Right renal cortex interstitium (tissue), 3 donors: ENCODE data around the gene TBC1D32. TPM values are rescaled to one million over a fixed set of nuclear protein-coding genes. Genes with fewer than 3 reads are reported as not detected.
"Not testable (repeated sequence)": the region's sequence is repeated elsewhere in the genome, so short reads cannot be mapped to it uniquely, and the experiment has no call there.

ENCODE experiments used
- DNase-seq, 3 donors: peaks; one replicate each; pipeline ENCODE4 v3.0.0-alpha.2; 2013; ENCODE audit warnings: low read depth in 3 of 3, low spot score in 2 of 3
- polyA plus RNA-seq, 3 donors: library from polyadenylated mRNA; unstranded; fragments of 120-200 nt; gene quantifications; one replicate each; pipeline ENCODE4 v1.2.1, GENCODE V29; 2013; ENCODE audit not compliant: insufficient read length in 3 of 3

TBC1D32 gene
- polyA plus RNA-seq, 3 donors = 14.3 to 15.7 (median 14.8) TPM

- DNase-seq = no peak
Measured at GRCh38 chr6:121223930-121224329, 110.3 kb downstream of the TBC1D32 start.

- DNase-seq = no peak
Measured at GRCh38 chr6:121223212-121223611, 111.1 kb downstream of the TBC1D32 start.

DNA sequence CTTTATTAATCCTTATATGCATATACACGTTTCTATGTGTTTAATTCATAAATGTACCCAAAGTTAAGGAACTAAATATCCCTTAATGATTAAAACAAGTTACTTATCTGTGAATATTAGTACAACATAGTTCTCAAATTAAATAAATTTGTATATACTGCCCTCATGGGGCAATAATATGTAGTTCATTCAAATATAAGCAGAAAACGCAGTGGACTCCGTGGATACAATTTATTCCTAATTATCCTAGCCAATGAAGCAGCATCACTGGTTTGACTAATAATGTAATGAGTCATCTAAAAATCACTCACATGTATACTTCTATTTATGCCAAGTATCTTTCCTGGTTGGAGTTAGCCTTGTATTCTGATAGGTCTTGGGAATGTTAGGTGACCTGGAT, 111.6 kb downstream of the TBC1D32 start:
- DNase-seq = no peak

DNA sequence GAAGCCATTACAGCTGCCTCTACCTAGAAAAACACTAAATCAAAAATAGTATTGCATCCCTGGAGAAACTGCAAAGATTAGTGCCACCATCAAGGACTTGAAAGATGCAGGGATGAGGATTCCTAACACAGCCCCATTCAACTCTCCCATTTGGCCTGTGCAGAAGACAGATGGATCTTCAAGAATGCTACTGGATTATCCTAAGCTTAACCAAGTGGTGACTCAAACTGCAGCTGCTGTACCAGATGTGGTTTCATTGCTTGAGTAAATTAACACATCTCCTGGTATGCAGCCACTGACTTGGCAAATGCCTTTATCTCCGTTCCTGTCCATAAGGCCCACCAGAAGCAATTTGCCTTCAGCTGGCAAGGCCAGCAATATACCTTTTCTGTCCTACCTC, 117.4 kb downstream of the TBC1D32 start:
- DNase-seq = no peak

DNA sequence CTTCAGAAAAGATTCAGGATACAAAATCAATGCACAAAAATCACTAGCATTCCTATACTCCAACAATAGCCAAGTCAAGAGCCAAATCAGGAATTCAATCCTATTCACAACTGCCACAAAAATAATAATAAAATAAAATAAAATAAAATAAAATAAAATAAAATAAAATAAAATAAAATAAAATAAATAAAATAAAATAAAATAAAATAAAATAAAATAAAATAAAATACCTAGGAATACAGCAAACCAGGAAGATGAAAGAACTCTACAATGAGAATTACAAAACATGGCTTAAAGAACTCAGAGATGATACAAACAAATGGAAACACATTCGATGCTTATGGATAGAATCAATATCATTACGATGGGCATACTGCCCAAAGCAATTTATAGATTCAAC, 120.9 kb downstream of the TBC1D32 start:
- not testable (repeated sequence) for DNase-seq

GRCh38 chr6:121210943-121211342, 123.3 kb downstream of the TBC1D32 start:
- no peak for DNase-seq

- no peak for DNase-seq
Measured at GRCh38 chr6:121205569-121205968, 128.7 kb downstream of the TBC1D32 start.

- no peak for DNase-seq
Measured at GRCh38 chr6:121201105-121201504, 133.2 kb downstream of the TBC1D32 start.

GRCh38 chr6:121196042-121196441, 138.2 kb downstream of the TBC1D32 start:
- not testable (repeated sequence) for DNase-seq

GRCh38 chr6:121190122-121190521, 144.2 kb downstream of the TBC1D32 start:
- DNase-seq = no peak

- DNase-seq = no peak
Measured at GRCh38 chr6:121188356-121188755, 145.9 kb downstream of the TBC1D32 start.

GRCh38 chr6:121187833-121188200, 146.5 kb downstream of the TBC1D32 start:
- no peak for DNase-seq

GRCh38 chr6:121187200-121187832, 147.0 kb downstream of the TBC1D32 start:
- DNase-seq = no peak

DNA sequence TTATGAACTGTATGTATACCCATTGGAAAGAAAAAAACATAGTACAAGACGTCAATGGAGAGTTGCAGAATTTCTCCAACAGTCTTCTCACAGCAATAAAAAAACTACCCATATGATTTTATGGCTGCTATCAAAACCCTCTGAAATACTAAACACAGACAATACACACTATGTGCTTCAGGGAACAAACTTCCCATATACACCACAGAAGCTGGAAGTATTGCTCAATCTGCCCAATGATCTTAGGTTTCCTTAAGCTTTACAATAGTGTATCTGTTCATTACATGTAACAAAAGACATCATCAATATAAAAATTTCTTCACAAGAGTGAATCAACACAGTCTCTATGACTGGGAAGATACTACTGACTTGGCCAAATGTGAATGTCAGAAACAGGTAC, 150.5 kb downstream of the TBC1D32 start:
- DNase-seq = no peak

- DNase-seq = no peak
Measured at GRCh38 chr6:121175827-121176226, 158.5 kb downstream of the TBC1D32 start.

DNA sequence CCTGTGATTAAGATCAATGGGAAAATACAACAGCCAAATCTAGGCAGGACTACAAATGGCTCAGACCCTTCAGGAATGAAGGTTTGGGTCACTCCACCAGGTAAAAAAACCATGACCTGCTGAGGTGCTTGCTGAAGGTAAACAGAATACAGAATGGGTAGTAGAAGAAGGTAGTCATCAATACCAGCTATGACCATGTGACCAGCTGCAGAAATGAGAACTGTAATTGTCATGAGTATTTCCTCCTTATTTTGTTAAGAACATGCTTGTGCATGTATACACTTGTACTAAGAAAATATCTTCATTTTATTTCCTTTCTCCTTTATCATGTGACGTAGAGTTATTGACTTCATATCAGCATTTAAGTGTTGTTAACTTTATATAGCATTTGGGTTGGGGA, 161.8 kb downstream of the TBC1D32 start:
- DNase-seq = not testable (repeated sequence)

DNA sequence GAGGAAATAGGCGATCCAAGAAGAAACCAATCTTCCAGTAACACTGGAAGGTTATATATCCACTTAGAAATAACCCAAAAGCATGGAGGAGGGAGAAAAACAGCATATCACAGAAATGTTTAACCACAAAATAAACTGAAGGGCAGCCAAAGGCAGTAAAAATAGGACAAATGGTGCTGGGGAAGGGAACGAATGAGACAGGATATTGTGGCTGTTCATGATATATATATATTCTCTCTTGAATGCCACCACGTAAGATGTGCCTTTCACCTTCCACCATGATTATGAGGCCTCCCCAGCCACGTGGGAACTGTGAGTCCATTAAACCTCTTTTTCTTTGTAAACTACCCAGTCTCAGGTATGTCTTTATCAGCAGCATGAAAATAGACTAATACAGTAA, 162.4 kb downstream of the TBC1D32 start:
- DNase-seq = no peak

- DNase-seq = no peak
Measured at GRCh38 chr6:121161886-121162285, 172.4 kb downstream of the TBC1D32 start.

DNA sequence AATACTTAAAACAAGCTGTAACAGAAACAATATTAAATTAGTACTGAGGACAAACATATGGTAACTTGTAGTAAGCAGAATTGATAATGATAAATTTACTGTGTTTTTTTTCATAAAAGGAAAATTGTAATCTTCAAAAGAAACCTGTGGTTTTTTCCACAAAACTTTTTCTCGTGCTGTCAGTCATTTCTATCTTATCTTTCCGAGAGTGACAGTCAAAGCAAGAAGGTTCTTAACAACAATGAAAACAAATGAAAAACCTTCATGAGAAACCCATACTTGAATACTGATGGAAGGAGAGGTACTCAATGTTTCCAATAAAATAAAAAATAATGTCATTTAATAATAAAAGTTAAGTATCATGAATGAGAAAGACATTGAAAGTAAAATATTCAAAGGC, 174.0 kb downstream of the TBC1D32 start:
- no peak for DNase-seq

DNA sequence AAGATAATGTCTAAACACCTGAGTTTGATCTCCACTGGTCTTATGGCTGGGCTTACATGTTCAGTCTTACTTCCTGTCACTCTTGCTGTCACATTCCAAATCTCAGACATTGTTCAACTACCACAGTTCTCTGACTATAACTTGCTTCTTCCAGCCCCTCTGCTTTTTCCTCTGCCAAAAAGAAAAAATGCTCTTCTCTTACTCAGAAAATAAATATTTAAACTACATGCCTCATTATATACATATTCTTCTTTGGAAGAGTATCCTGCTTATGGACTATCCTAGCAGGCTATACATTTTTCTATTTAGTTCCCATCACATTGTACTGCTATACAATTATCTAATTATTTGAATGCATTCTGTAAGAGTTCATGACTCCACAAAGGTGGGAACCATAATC, 175.4 kb downstream of the TBC1D32 start:
- DNase-seq = no peak

DNA sequence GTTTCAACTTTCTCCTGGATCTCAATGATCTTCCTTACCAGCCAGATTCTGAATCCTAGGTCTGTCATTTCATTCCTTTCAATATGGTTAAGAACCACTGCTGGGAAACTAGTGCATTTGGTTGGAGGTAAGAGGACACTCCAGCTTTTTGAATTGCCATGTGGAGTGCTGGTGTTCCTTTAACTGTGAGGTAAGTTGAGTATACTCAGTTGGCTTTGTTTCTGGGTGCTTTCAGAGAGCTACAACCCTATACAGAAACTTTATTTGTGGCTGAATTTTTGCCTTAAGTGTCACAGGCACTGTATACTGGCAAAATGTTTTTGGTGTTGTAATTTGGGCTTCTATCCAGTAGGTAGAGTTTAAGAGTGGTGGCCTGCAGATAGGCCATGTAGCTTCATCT, 175.8 kb downstream of the TBC1D32 start:
- no peak for DNase-seq

- DNase-seq = no peak
Measured at GRCh38 chr6:121157906-121158305, 176.4 kb downstream of the TBC1D32 start.

GRCh38 chr6:121143476-121143875, 190.8 kb downstream of the TBC1D32 start:
- DNase-seq = no peak
